OCI-LY7 (cell line): Measurements from ENCODE around the gene ARHGEF39.

Source experiments
- CTCF ChIP-seq: fragments of 200-600 bp; sonication (generic); conservative IDR thresholded peaks from 2 replicates; pipeline ENCODE4 v1.5.1; 2014; ENCODE audit warnings: mild to moderate bottlenecking, antibody characterized with exemption, low read length, moderate library complexity, mixed read lengths
- EZH2phosphoT487 ChIP-seq: fragments of 200-600 bp; sonication (generic); IDR thresholded peaks from 2 replicates; pipeline ENCODE4 v1.6.1; 2018; ENCODE audit warnings: low read depth, borderline replicate concordance, mild to moderate bottlenecking, mixed run types, antibody characterized with exemption, low read length, moderate library complexity, mixed read lengths

- TF ChIP-seq CTCF (no peak), EZH2phosphoT487 (no peak)
These were observed 26.3 kb upstream of the ARHGEF39 start for GRCh38 chr9:35691334-35691650.
